Measurements from ENCODE around the gene SLC25A21. TPM values are rescaled to one million over a fixed set of nuclear protein-coding genes. Genes with fewer than 3 reads are reported as not detected.
A peak's percentile ranks its signal among the peaks of the same experiment; 100 is the strongest.

Gene SLC25A21
- total RNA-seq, 1 donor from 2014 or later, result 6.4 TPM

DNA sequence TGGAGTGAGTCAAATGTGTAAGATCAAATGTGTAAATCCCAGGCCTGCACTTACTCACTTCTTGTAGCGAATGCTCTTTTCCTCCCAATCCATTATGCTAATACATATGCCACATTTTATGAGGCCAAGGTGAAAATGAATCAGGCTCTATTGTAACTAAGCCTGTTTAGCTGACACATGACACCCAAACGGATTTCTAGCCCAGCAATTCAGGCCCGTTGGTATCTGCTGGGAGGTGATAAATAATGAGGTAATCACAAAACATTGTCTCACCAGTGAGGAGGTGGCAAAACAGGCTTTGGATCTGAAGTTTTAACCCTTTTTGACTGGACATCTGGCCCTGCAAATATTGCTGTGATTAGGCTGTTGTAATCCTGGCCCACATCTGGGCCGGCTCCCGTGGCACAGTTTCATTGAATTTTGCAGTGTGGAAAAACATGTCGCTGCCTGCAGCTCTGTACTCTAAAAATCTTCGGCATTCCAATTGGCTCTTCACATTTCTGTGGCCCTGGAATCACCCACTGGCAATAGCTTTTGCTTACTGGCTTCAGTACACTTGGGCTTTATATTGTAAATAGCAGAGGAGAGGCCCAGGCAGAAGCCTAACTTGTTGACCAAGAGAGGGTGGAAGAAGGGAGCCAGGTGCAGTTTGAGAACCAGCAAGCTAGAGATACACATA, 404.7 kb downstream of the SLC25A21 start:
- H3K9me3 ChIP-seq (ENCODE audit: low read depth), result no peaks in the 10 kb centered on the region
- Mint-ChIP-seq H3K27me3 (ENCODE audit: insufficient read depth, low read depth) (no peaks in the 10 kb centered on the region), H3K9me3 (no peaks in the 10 kb centered on the region), H3K4me1 (peaks cover 20% of the 10 kb centered on the region), H3K36me3 (no peaks in the 10 kb centered on the region), H3K4me3 (no peak overlapping the region), H3K27ac (peak overlapping the region; percentile 4)
- H3F3A ChIP-seq (ENCODE audit: low read depth), result no peaks in the 10 kb centered on the region
- no peak overlapping the region for H3K27ac ChIP-seq
- no peak for TF ChIP-seq EZH2phosphoT487 (IDR thresholded peaks at IDR 0.05)
- no peak for TF ChIP-seq EZH2 (IDR thresholded peaks at IDR 0.05)
- no peak for TF ChIP-seq CTCF (IDR thresholded peaks at IDR 0.05)
- H3K4me3 ChIP-seq, result no peak overlapping the region
- H2AFZ ChIP-seq (replicated peaks), result no peak overlapping the region
- no peaks in the 10 kb centered on the region for H3K36me3 ChIP-seq
- peak overlapping the region; percentile 42 for H3K4me2 ChIP-seq
- no peaks in the 10 kb centered on the region for H4K20me1 ChIP-seq (ENCODE audit: low read depth)
- no peak for DNase-seq (ENCODE audit: low spot score)
- H3K9ac ChIP-seq, result no peak overlapping the region
- H3K79me2 ChIP-seq (ENCODE audit: low read depth), result no peaks in the 10 kb centered on the region
- H3K4me1 ChIP-seq, result peaks cover 7% of the 10 kb centered on the region
- H3K27me3 ChIP-seq, result no peaks in the 10 kb centered on the region

DNA sequence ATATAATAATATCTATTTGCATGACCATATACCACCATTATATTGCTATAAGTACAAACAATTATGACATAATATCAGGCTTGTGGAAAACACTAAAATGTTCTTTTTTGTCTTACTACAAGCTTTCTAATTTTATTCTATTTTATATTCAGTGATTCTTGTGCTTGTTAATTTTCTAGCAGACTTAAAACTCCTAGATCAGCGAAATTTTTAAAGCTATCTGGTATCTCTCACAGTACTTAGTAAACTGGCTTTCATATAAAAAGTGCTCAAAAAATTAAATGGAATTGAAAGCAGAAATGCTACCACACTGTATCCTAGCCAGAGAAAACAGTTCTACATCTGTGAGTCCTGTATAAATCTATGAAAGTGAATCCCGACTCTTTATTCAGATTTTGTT, 405.4 kb downstream of the SLC25A21 start:
- Histone ChIP-seq H3K27me3 (no peaks in the 10 kb centered on the region), H3K9me3 (ENCODE audit: low read depth) (no peaks in the 10 kb centered on the region), H3K4me3 (no peak overlapping the region), H3K9ac (no peak overlapping the region), H3K79me2 (ENCODE audit: low read depth) (no peaks in the 10 kb centered on the region), H3K27ac (no peak overlapping the region), H3K4me1 (peaks cover 7% of the 10 kb centered on the region), H3F3A (ENCODE audit: low read depth) (no peaks in the 10 kb centered on the region), H2AFZ (replicated peaks) (no peak overlapping the region), H3K36me3 (no peaks in the 10 kb centered on the region), H3K4me2 (no peak overlapping the region), H4K20me1 (ENCODE audit: low read depth) (no peaks in the 10 kb centered on the region)
- Mint-ChIP-seq H3K9me3 (no peaks in the 10 kb centered on the region), H3K27ac (peak overlapping the region; percentile 4), H3K36me3 (no peaks in the 10 kb centered on the region), H3K4me1 (peaks cover 20% of the 10 kb centered on the region), H3K4me3 (no peak overlapping the region), H3K27me3 (ENCODE audit: insufficient read depth, low read depth) (no peaks in the 10 kb centered on the region)
- TF ChIP-seq EZH2phosphoT487 (IDR thresholded peaks at IDR 0.05), result no peak
- TF ChIP-seq EZH2 (IDR thresholded peaks at IDR 0.05), result no peak
- no peak for TF ChIP-seq CTCF (IDR thresholded peaks at IDR 0.05)
- no peak for DNase-seq (ENCODE audit: low spot score)

DNA sequence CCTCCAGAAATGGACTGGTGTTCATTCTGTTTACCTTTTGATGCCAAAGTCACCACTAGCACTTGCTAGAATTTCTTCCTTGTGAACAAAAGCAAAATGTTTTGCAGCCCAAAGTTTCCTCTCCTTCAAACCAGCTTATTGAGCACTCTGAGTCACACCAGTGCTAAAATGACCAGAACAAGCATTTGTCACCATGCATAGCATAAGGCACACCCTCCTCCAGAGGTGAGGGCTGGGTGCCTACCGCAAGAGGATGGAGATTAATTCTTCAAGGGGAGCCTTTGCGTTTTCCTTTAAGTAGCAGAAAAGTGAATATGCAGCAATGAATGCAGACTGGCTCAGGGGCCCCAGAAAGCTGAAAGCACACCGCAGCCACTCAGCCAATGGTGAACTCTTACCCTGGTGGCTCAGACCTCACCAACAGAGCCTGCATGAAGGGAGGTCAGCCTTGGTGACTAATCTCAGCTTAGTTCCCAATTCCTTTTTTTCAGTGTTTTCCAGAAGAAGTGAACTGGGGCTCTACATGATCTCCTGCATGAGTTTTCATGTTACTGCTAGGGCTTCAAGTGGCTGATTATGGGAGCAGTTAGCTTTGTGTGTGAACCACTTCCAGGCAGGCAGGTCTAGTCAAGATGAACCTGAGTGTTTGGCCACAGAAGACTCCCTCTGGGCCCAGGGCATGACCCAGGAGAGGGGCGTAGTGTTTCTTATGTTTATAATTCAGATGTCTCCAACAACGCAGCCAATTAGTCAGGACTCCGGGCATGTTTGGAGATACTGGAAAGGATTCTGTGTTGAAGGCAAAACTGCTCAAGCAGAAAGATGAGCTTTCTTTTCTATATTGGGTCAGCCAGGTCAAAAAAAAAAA, 414.4 kb downstream of the SLC25A21 start:
- H3K27ac Mint-ChIP-seq, result no peak overlapping the region
- no peaks in the 10 kb centered on the region for H3K79me2 ChIP-seq (ENCODE audit: low read depth)
- H3K27ac ChIP-seq, result no peak overlapping the region
- H3K36me3 ChIP-seq, result no peaks in the 10 kb centered on the region
- H2AFZ ChIP-seq (replicated peaks), result no peak overlapping the region
- no peaks in the 10 kb centered on the region for H3K27me3 Mint-ChIP-seq (ENCODE audit: insufficient read depth, low read depth)
- H3K4me3 Mint-ChIP-seq, result no peak overlapping the region
- no peaks in the 10 kb centered on the region for H4K20me1 ChIP-seq (ENCODE audit: low read depth)
- peaks cover 19% of the 10 kb centered on the region for H3K4me1 ChIP-seq
- H3K9ac ChIP-seq, result no peak overlapping the region
- no peaks in the 10 kb centered on the region for H3F3A ChIP-seq (ENCODE audit: low read depth)
- no peaks in the 10 kb centered on the region for H3K36me3 Mint-ChIP-seq
- peaks cover 13% of the 10 kb centered on the region for H3K4me1 Mint-ChIP-seq
- no peak for DNase-seq (ENCODE audit: low spot score)
- no peak overlapping the region for H3K4me3 ChIP-seq
- no peak overlapping the region for H3K4me2 ChIP-seq
- TF ChIP-seq EZH2phosphoT487 (IDR thresholded peaks at IDR 0.05) (no peak), CTCF (IDR thresholded peaks at IDR 0.05) (no peak), EZH2 (IDR thresholded peaks at IDR 0.05) (no peak)
- H3K9me3 ChIP-seq (ENCODE audit: low read depth), result no peaks in the 10 kb centered on the region
- peaks cover 2% of the 10 kb centered on the region for H3K9me3 Mint-ChIP-seq
- H3K27me3 ChIP-seq, result no peaks in the 10 kb centered on the region
